ENCODE data around the gene PDZD2. TPM values are rescaled to one million over a fixed set of nuclear protein-coding genes. Genes with fewer than 3 reads are reported as not detected.
A peak's percentile ranks its signal among the peaks of the same experiment; 100 is the strongest.

Gene PDZD2
- total RNA-seq, 1 donor from 2014 or later = 23.3 TPM

- H3K36me3 Mint-ChIP-seq (ENCODE audit: unreplicated experiment) = peaks cover 4% of the 10 kb centered on the region
- H3K9me3 Mint-ChIP-seq (ENCODE audit: unreplicated experiment) = no peaks in the 10 kb centered on the region
- no peak overlapping the region for H3K27ac Mint-ChIP-seq (ENCODE audit: unreplicated experiment)
- DNase-seq = no peak
- H3K27me3 Mint-ChIP-seq (ENCODE audit: unreplicated experiment) = peaks cover 3% of the 10 kb centered on the region
- H3K4me3 Mint-ChIP-seq (ENCODE audit: unreplicated experiment) = no peak overlapping the region
- no peak for TF ChIP-seq CTCF (IDR thresholded peaks at IDR 0.05; ENCODE audit: partially characterized antibody, unreplicated experiment)
- H3K4me1 Mint-ChIP-seq (ENCODE audit: low read depth, unreplicated experiment) = no peaks in the 10 kb centered on the region
These were observed 25.6 kb downstream of the PDZD2 start for GRCh38 chr5:31664566-31664965.

- H3K9me3 Mint-ChIP-seq (ENCODE audit: unreplicated experiment) = peaks cover 6% of the 10 kb centered on the region
- H3K4me1 Mint-ChIP-seq (ENCODE audit: low read depth, unreplicated experiment) = no peaks in the 10 kb centered on the region
- no peak for DNase-seq
- peaks cover 8% of the 10 kb centered on the region for H3K36me3 Mint-ChIP-seq (ENCODE audit: unreplicated experiment)
- H3K27me3 Mint-ChIP-seq (ENCODE audit: unreplicated experiment) = peaks cover 6% of the 10 kb centered on the region
- no peak overlapping the region for H3K4me3 Mint-ChIP-seq (ENCODE audit: unreplicated experiment)
- H3K27ac Mint-ChIP-seq (ENCODE audit: unreplicated experiment) = no peak overlapping the region
- TF ChIP-seq CTCF (IDR thresholded peaks at IDR 0.05; ENCODE audit: partially characterized antibody, unreplicated experiment) = no peak
These were observed 32.4 kb downstream of the PDZD2 start for GRCh38 chr5:31671339-31671741.

- Mint-ChIP-seq H3K36me3 (ENCODE audit: unreplicated experiment) (peaks cover 5% of the 10 kb centered on the region), H3K27me3 (ENCODE audit: unreplicated experiment) (peaks cover 4% of the 10 kb centered on the region), H3K4me3 (ENCODE audit: unreplicated experiment) (no peak overlapping the region), H3K9me3 (ENCODE audit: unreplicated experiment) (peaks cover 6% of the 10 kb centered on the region), H3K27ac (ENCODE audit: unreplicated experiment) (no peak overlapping the region), H3K4me1 (ENCODE audit: low read depth, unreplicated experiment) (peaks cover 8% of the 10 kb centered on the region)
- TF ChIP-seq CTCF (IDR thresholded peaks at IDR 0.05; ENCODE audit: partially characterized antibody, unreplicated experiment) = no peak
- DNase-seq = no peak
These were observed 35.5 kb downstream of the PDZD2 start for GRCh38 chr5:31674371-31674951.

- no peak for TF ChIP-seq CTCF (IDR thresholded peaks at IDR 0.05; ENCODE audit: partially characterized antibody, unreplicated experiment)
- no peak overlapping the region for H3K4me3 Mint-ChIP-seq (ENCODE audit: unreplicated experiment)
- peaks cover 6% of the 10 kb centered on the region for H3K9me3 Mint-ChIP-seq (ENCODE audit: unreplicated experiment)
- H3K27me3 Mint-ChIP-seq (ENCODE audit: unreplicated experiment) = peaks cover 2% of the 10 kb centered on the region
- H3K4me1 Mint-ChIP-seq (ENCODE audit: low read depth, unreplicated experiment) = peaks cover 12% of the 10 kb centered on the region
- no peak for DNase-seq
- peaks cover 5% of the 10 kb centered on the region for H3K36me3 Mint-ChIP-seq (ENCODE audit: unreplicated experiment)
- H3K27ac Mint-ChIP-seq (ENCODE audit: unreplicated experiment) = no peak overlapping the region
These were observed 36.5 kb downstream of the PDZD2 start for GRCh38 chr5:31675472-31675871.

- H3K4me3 Mint-ChIP-seq (ENCODE audit: unreplicated experiment) = no peak overlapping the region
- peaks cover 3% of the 10 kb centered on the region for H3K36me3 Mint-ChIP-seq (ENCODE audit: unreplicated experiment)
- H3K27me3 Mint-ChIP-seq (ENCODE audit: unreplicated experiment) = peaks cover 2% of the 10 kb centered on the region
- no peak for TF ChIP-seq CTCF (IDR thresholded peaks at IDR 0.05; ENCODE audit: partially characterized antibody, unreplicated experiment)
- H3K27ac Mint-ChIP-seq (ENCODE audit: unreplicated experiment) = no peak overlapping the region
- peak; percentile 29 for DNase-seq
- H3K9me3 Mint-ChIP-seq (ENCODE audit: unreplicated experiment) = peaks cover 4% of the 10 kb centered on the region
- peaks cover 26% of the 10 kb centered on the region for H3K4me1 Mint-ChIP-seq (ENCODE audit: low read depth, unreplicated experiment)
These were observed 39.2 kb downstream of the PDZD2 start for GRCh38 chr5:31678180-31678579.

Measured in glutamatergic neuron (in vitro differentiated cells).